ENCODE measurements around the gene DNAJC24. TPM values are rescaled to one million over a fixed set of nuclear protein-coding genes. Genes with fewer than 3 reads are reported as not detected.

The DNAJC24 gene
- 11.8 and 12.8 TPM in 2 replicates for total RNA-seq

GRCh38 chr11:31369348-31370329 is at the start of gene DNAJC24, which contains the start of gene DCDC1:
TSS of gene DNAJC24 (plus strand) at chr11:31369860. CDS start at chr11:31370749, 889 bp downstream.
TSS of gene DCDC1 (minus strand) at chr11:31369739. CDS start at chr11:31328280, 41,459 bp downstream.

Other genes starting within 250 kb of the DNAJC24 start
- under 0.01 and 0.21 TPM in 2 replicates for gene DCDC1, start 121 bp upstream of the DNAJC24 start, total RNA-seq
- gene IMMP1L, start 139.8 kb downstream of the DNAJC24 start, total RNA-seq = 10.4 and 15.6 TPM in 2 replicates
- gene ELP4, start 139.9 kb downstream of the DNAJC24 start, total RNA-seq = 9.8 and 13.0 TPM in 2 replicates